OCI-LY7 (cell line): ENCODE data around the gene KRTAP5-3. TPM values are rescaled to one million over a fixed set of nuclear protein-coding genes. Genes with fewer than 3 reads are reported as not detected.
"Not testable (repeated sequence)": the region's sequence is repeated elsewhere in the genome, so short reads cannot be mapped to it uniquely, and the experiment has no call there.

Experiments used
- BruUV-seq: library from RNA; stranded (reverse); fragments of 400-500 nt; replicated peaks from 2 replicates; lab custom pipeline; 2021; lab: Mats Ljungman, UMichigan
- CTCF ChIA-PET: fragments of 300-600 bp; sonication (Branson Sonifier 250); formaldehyde crosslinking; loops from one replicate; lab custom pipeline; 2022; ENCODE audit warnings: antibody characterized with exemption; ENCODE audit not compliant: unreplicated experiment; lab: Charles Lee
- POLR2A ChIA-PET: fragments of 300-600 bp; sonication (Branson Sonifier 250); formaldehyde crosslinking; loops from one replicate; lab custom pipeline; 2022; ENCODE audit warnings: antibody characterized with exemption; lab: Charles Lee
- DNase-seq: peaks from one replicate; pipeline ENCODE4 v3.0.0-alpha.2; 2015; ENCODE audit warnings: low spot score
- H2AFZ ChIP-seq: fragments of 200-600 bp; sonication (generic), shearing (Covaris generic); 2 replicates; pipeline ENCODE4 v1.6.1; 2014; ENCODE audit warnings: mild to moderate bottlenecking, antibody characterized with exemption, low read length, moderate library complexity
- H3K27ac ChIP-seq: fragments of 200-600 bp; sonication (generic); 2 replicates; pipeline ENCODE4 v1.5.1; 2014; ENCODE audit warnings: mixed run types, low read depth, mild to moderate bottlenecking, moderate library complexity, low read length, inconsistent platforms; ENCODE audit not compliant: poor library complexity, severe bottlenecking
- H3K36me3 ChIP-seq: fragments of 200-600 bp; sonication (generic); 2 replicates; pipeline ENCODE4 v1.6.1; 2014; ENCODE audit warnings: mild to moderate bottlenecking, antibody characterized with exemption, low read length, moderate library complexity, mixed read lengths; ENCODE audit not compliant: insufficient read depth
- H3K4me1 ChIP-seq: fragments of 200-600 bp; sonication (generic); 2 replicates; pipeline ENCODE4 v1.5.1; 2014; ENCODE audit warnings: mild to moderate bottlenecking, low read length; ENCODE audit not compliant: insufficient read depth, poor library complexity, severe bottlenecking
- H3K4me2 ChIP-seq: fragments of 200-600 bp; sonication (generic); 2 replicates; pipeline ENCODE4 v1.6.1; 2014; ENCODE audit warnings: mild to moderate bottlenecking, low read length
- H3K4me3 ChIP-seq: fragments of 200-600 bp; sonication (generic); 2 replicates; pipeline ENCODE4 v1.5.1; 2014; ENCODE audit warnings: mild to moderate bottlenecking, low read depth, low read length; ENCODE audit not compliant: poor library complexity, severe bottlenecking
- H3K79me2 ChIP-seq: fragments of 200-600 bp; sonication (generic); 2 replicates; pipeline ENCODE4 v1.6.1; 2016; ENCODE audit warnings: low read depth, mild to moderate bottlenecking, low read length, moderate library complexity, mixed read lengths; ENCODE audit not compliant: insufficient read depth
- H3K9me2 ChIP-seq: fragments of 200-600 bp; sonication (generic); 2 replicates; pipeline ENCODE4 v1.6.1; 2016; ENCODE audit warnings: mild to moderate bottlenecking, low read length, mixed read lengths; ENCODE audit not compliant: insufficient read depth
- H3K9me3 ChIP-seq: fragments of 200-600 bp; sonication (generic); 2 replicates; pipeline ENCODE4 v1.6.1; 2014; ENCODE audit warnings: mild to moderate bottlenecking, mixed run types, low read length, mixed read lengths
- H4K20me1 ChIP-seq: fragments of 200-600 bp; sonication (generic); 2 replicates; pipeline ENCODE4 v1.6.1; 2014; ENCODE audit warnings: mild to moderate bottlenecking, antibody characterized with exemption, low read length, moderate library complexity, mixed read lengths; ENCODE audit not compliant: insufficient read depth
- CTCF ChIP-seq: fragments of 200-600 bp; sonication (generic); conservative IDR thresholded peaks from 2 replicates; pipeline ENCODE4 v1.5.1; 2014; ENCODE audit warnings: mild to moderate bottlenecking, antibody characterized with exemption, low read length, moderate library complexity, mixed read lengths
- EZH2phosphoT487 ChIP-seq: fragments of 200-600 bp; sonication (generic); IDR thresholded peaks from 2 replicates; pipeline ENCODE4 v1.6.1; 2018; ENCODE audit warnings: low read depth, borderline replicate concordance, mild to moderate bottlenecking, mixed run types, antibody characterized with exemption, low read length, moderate library complexity, mixed read lengths
- intact Hi-C: fragments of 100-400 bp; cut with micrococcal nuclease; formaldehyde crosslinking; loops from one replicate; pipeline ENCODE4 v1.10.0; 2022; ENCODE audit not compliant: unreplicated experiment
- total RNA-seq, 2 experiments: library from RNA; depleted of rRNA in 1 of 2; stranded (reverse); fragments of >200 nt in 1 of 2; shearing (Covaris generic) in 1 of 2; gene quantifications; 2 replicates each; pipeline ENCODE4 v1.2.3, GENCODE V29; 2014 to 2022

The KRTAP5-3 gene
- total RNA-seq, 2 experiments from 2014 or later: not detected

GRCh38 chr11:1597994-1598380, 10.3 kb downstream of the KRTAP5-3 start, which contains the start of gene KRTAP5-2:
TSS of gene KRTAP5-2 (minus strand) at chr11:1598294. CDS start at chr11:1598250, 44 bp downstream.
- H3K4me2 ChIP-seq: no peak within 1 kb of the TSS

GRCh38 chr11:1597331-1597993, 10.8 kb downstream of the KRTAP5-3 start:
- H3K27ac ChIP-seq: no peak overlapping the region
- H3K79me2 ChIP-seq: no peaks in the 10 kb centered on the region
- no peaks in the 10 kb centered on the region for H3K9me3 ChIP-seq
- no peaks in the 10 kb centered on the region for H3K9me2 ChIP-seq
- H3K4me1 ChIP-seq: no peaks in the 10 kb centered on the region
- H4K20me1 ChIP-seq: no peaks in the 10 kb centered on the region
- DNase-seq: no peak
- H2AFZ ChIP-seq: no peak overlapping the region
- no peak overlapping the region for H3K4me2 ChIP-seq
- ChIA-PET CTCF (interaction anchor here (0.6 kb wide), 1 partner anchor 346 kb away, joined by 5 read pairs; no protein-coding TSS in a partner anchor), POLR2A (no interaction called here)
- TF ChIP-seq CTCF (no peak), EZH2phosphoT487 (no peak)
- intact Hi-C loops: no loop called here
- no peaks in the 10 kb centered on the region for H3K36me3 ChIP-seq
- no peak overlapping the region for H3K4me3 ChIP-seq
- BruUV-seq: no TSS peak

More at GRCh38 chr11:1597994-1598380, 10.3 kb downstream of the KRTAP5-3 start, which contains the start of gene KRTAP5-2:
- TF ChIP-seq CTCF (no peak), EZH2phosphoT487 (no peak)
- Histone ChIP-seq H3K4me3 (no peak within 1 kb of the TSS), H2AFZ (no peak within 1 kb of the TSS), H3K4me1 (no peaks in the 10 kb centered on the region), H3K9me3 (no peaks in the 10 kb centered on the region), H3K36me3 (no peaks in the 10 kb centered on the region), H4K20me1 (no peaks in the 10 kb centered on the region), H3K9me2 (no peaks in the 10 kb centered on the region), H3K79me2 (no peaks in the 10 kb centered on the region), H3K27ac (no peak within 1 kb of the TSS)
- no TSS peak for BruUV-seq
- intact Hi-C loops: no loop called here
- ChIA-PET CTCF (interaction anchor here (0.6 to 0.7 kb wide), 2 partner anchors 18 to 347 kb away, joined by 5 to 10 read pairs; no protein-coding TSS in a partner anchor), POLR2A (no interaction called here)
- no peak for DNase-seq

GRCh38 chr11:1596576-1597121, 11.6 kb downstream of the KRTAP5-3 start:
- H3K4me1 ChIP-seq, H3K4me2 ChIP-seq, H4K20me1 ChIP-seq, H2AFZ ChIP-seq, H3K9me2 ChIP-seq, H3K9me3 ChIP-seq, H3K4me3 ChIP-seq, H3K79me2 ChIP-seq, CTCF ChIA-PET, POLR2A ChIA-PET, intact Hi-C loops, H3K27ac ChIP-seq, DNase-seq, H3K36me3 ChIP-seq, BruUV-seq: not testable (repeated sequence)

GRCh38 chr11:1595994-1596575, 12.2 kb downstream of the KRTAP5-3 start:
- intact Hi-C loops: loop anchor here (2.0 kb wide), 1 partner anchor 33 kb away; the partner anchor contains the start of gene KRTAP5-5
- BruUV-seq, H3K9me2 ChIP-seq, DNase-seq, CTCF ChIA-PET, H2AFZ ChIP-seq, H3K4me1 ChIP-seq, H3K4me3 ChIP-seq, H3K27ac ChIP-seq, H3K4me2 ChIP-seq, H4K20me1 ChIP-seq, POLR2A ChIA-PET, H3K36me3 ChIP-seq, H3K9me3 ChIP-seq, H3K79me2 ChIP-seq: not testable (repeated sequence)
